BJ (cell line): ENCODE results near the gene CD38. TPM values are rescaled to one million over a fixed set of nuclear protein-coding genes. Genes with fewer than 3 reads are reported as not detected.

ENCODE experiments used
- CTCF ChIA-PET: fragments of 350-600 bp; formaldehyde crosslinking; extraction: SDS; loops from one replicate; lab custom pipeline; 2021; ENCODE audit warnings: antibody characterized with exemption, inconsistent platforms; lab: Yijun Ruan, JAX
- POLR2A ChIA-PET: fragments of 300-600 bp; sonication (Branson Sonifier 250); formaldehyde crosslinking; extraction: SDS; loops from one replicate; lab custom pipeline; 2021; ENCODE audit warnings: antibody characterized with exemption; lab: Charles Lee
- DNase-seq: peaks from one replicate; pipeline ENCODE4 v3.0.0-alpha.2; 2011; ENCODE audit warnings: low read depth
- H3K27me3 ChIP-seq: 2 replicates; pipeline ENCODE4 v1.6.0; 2011; ENCODE audit warnings: low read length; ENCODE audit not compliant: control insufficient read depth, insufficient read depth
- H3K36me3 ChIP-seq: 2 replicates; pipeline ENCODE4 v1.5.1; 2011; ENCODE audit warnings: low read length; ENCODE audit not compliant: control insufficient read depth, insufficient read depth
- H3K4me3 ChIP-seq: 2 replicates; pipeline ENCODE4 v1.5.1; 2011; ENCODE audit warnings: low read depth, mild to moderate bottlenecking, control low read depth, low read length
- polyA plus RNA-seq: library from polyadenylated mRNA; depleted of rRNA; stranded (reverse); fragments of >200 nt; gene quantifications from 2 replicates; pipeline ENCODE4 v1.2.3, GENCODE V29; 2011
- TF ChIP-seq, protein P1 (sequence below): IDR thresholded peaks from 2 replicates; pipeline ENCODE4 v1.5.1; 2011; ENCODE audit warnings: low read depth, mild to moderate bottlenecking, control low read depth, inconsistent platforms, low read length, moderate library complexity; ENCODE audit not compliant: insufficient read depth

The CD38 gene
- polyA plus RNA-seq, 1 experiment, result not detected

DNA sequence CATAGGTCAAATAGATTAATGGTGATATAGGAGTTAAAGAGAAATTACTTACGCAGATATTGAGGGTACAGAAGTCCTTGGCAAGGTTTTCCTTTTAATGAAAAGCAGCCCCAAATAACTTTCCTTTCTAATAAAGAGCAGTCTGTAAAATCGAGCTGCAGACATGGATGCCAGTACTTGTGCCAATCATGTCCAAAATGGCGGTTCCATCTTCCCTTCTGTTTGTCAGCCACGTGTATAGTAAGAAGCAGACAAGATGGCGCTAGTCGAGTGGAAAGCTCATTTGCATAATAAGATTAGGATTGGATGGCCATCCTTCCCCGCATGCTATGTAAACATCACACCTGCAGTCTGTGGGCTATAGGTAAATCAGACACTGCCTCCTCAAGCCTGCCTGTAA lies 92.0 kb downstream of the CD38 start:
- Histone ChIP-seq H3K27me3 (peaks cover 3% of the 10 kb centered on the region; the same call in 1 of the 2 replicates), H3K4me3 (no peak overlapping the region), H3K36me3 (no peaks in the 10 kb centered on the region)
- POLR2A ChIA-PET, result no interaction called here
- TF ChIP-seq, protein P1, sequence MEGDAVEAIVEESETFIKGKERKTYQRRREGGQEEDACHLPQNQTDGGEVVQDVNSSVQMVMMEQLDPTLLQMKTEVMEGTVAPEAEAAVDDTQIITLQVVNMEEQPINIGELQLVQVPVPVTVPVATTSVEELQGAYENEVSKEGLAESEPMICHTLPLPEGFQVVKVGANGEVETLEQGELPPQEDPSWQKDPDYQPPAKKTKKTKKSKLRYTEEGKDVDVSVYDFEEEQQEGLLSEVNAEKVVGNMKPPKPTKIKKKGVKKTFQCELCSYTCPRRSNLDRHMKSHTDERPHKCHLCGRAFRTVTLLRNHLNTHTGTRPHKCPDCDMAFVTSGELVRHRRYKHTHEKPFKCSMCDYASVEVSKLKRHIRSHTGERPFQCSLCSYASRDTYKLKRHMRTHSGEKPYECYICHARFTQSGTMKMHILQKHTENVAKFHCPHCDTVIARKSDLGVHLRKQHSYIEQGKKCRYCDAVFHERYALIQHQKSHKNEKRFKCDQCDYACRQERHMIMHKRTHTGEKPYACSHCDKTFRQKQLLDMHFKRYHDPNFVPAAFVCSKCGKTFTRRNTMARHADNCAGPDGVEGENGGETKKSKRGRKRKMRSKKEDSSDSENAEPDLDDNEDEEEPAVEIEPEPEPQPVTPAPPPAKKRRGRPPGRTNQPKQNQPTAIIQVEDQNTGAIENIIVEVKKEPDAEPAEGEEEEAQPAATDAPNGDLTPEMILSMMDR, result no peak
- CTCF ChIA-PET, result interaction anchor here (1.8 to 2.7 kb wide), 3 partner anchors 13 to 86 kb away, joined by 5 to 22 read pairs (median 5); no protein-coding TSS in a partner anchor
- DNase-seq, result no peak

DNA sequence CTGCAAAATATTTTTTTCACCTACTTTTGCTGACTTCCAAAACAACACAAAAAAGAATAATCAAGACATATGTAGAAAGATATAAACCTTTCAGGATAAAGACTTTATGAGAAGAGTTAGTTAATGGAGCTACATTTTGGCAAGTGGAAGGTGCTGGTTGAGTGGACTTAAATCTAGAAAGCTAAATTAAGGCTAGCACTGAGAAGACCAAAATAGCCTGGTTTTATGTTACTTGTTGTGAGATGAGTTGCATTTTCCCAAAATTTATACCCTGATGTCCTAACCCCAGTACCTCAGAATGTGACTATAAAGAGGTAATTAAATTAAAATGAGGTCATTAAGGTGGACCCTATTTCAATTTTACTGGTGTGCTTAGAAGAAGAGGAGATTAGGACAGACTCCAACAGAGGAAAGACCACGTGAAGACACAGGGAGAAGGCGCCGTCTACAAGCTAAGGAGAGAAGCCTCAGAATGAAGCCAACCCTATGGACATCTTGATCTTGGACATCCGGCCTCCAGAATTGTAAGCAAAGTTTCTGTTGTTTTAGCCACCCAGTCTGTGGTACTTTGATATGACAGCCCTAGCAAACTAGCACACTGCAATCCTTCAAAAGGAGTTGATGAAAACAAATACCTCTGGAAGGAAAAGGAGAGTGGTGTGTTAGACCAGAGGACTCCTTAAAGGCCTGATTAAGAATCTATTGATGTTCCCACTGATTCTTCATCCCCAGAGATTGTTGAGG lies 93.0 kb downstream of the CD38 start:
- no peak for DNase-seq
- Histone ChIP-seq H3K36me3 (no peaks in the 10 kb centered on the region), H3K27me3 (peaks cover 4% of the 10 kb centered on the region; the same call in 1 of the 2 replicates), H3K4me3 (no peak overlapping the region)
- POLR2A ChIA-PET, result no interaction called here
- TF ChIP-seq, protein P1, result no peak
- CTCF ChIA-PET, result interaction anchor here (1.8 to 2.7 kb wide), 3 partner anchors 12 to 85 kb away, joined by 5 to 22 read pairs (median 5); no protein-coding TSS in a partner anchor

DNA sequence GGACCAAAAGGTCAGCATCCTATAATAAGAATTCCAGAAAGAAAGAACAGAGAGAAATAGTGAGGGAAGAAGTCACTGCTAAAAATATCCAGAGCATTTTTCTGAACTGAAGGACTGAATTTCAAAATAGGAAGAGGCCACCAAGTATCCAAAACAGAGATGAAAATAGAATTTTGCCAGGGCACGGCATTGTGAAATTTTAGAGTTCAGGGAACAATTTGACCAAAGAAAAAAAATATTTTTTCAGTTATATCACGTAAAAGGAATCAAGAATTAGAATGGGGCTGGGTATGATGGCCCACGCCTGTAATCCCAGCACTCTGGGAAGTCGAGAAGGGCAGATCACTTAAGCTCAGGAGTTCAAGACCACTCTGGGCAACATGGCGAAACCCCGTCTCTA lies 95.0 kb downstream of the CD38 start:
- CTCF ChIA-PET, result interaction anchor here (1.1 to 1.2 kb wide), 2 partner anchors 10 to 83 kb away, joined by 5 read pairs; no protein-coding TSS in a partner anchor
- Histone ChIP-seq H3K4me3 (no peak overlapping the region), H3K36me3 (no peaks in the 10 kb centered on the region), H3K27me3 (peaks cover 6% of the 10 kb centered on the region; the same call in 1 of the 2 replicates)
- DNase-seq, result no peak
- POLR2A ChIA-PET, result no interaction called here
- TF ChIP-seq, protein P1, result no peak

DNA sequence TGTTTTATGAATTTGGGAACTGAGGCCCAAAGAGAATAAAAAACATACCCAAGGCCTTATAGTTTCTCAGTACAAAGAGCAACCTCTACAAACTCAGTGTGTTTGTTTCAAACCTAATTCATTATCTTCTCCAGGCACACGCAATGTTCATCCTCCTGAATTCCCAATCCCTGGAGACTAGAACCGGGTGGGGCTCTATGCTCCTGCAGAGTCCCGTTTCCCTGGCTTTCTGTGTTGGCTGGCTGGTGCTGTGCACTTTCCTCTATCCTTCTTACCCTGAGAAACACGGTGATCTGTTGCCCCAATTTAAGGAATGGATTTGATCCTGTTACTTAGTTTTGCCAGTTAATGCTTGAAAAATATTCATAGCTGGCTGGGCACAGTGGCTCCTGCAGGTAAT lies 96.5 kb downstream of the CD38 start:
- Histone ChIP-seq H3K36me3 (no peaks in the 10 kb centered on the region), H3K27me3 (peaks cover 6% of the 10 kb centered on the region; the same call in 1 of the 2 replicates), H3K4me3 (no peak overlapping the region)
- DNase-seq, result no peak
- TF ChIP-seq, protein P1, result no peak
- CTCF ChIA-PET, result interaction anchor here (1.5 to 2.4 kb wide), 2 partner anchors 82 to 127 kb away, joined by 3 to 12 read pairs; no protein-coding TSS in a partner anchor
- POLR2A ChIA-PET, result no interaction called here
